ENCODE measurements around the gene TNPO3.
"Not testable (repeated sequence)": the region's sequence is repeated elsewhere in the genome, so short reads cannot be mapped to it uniquely, and the experiment has no call there.

TNPO3 gene

GRCh38 chr7:128997181-128997580 lies 57.7 kb downstream of the TNPO3 start:
- no peak for DNase-seq (ENCODE audit: low read depth)
- in situ Hi-C loops (cut with HindIII; ENCODE audit: low sequenced_read_pairs): no loop called here
- no peak for TF ChIP-seq CTCF (IDR thresholded peaks at IDR 0.05; ENCODE audit: low read depth, low read length, missing control alignments)
- H3K4me3 ChIP-seq (ENCODE audit: low read depth, low read length): no peak overlapping the region

GRCh38 chr7:128994560-128994959 lies 60.4 kb downstream of the TNPO3 start:
- H3K4me3 ChIP-seq (ENCODE audit: low read depth, low read length); in situ Hi-C loops (cut with HindIII; ENCODE audit: low sequenced_read_pairs); DNase-seq (ENCODE audit: low read depth): not testable (repeated sequence)

GRCh38 chr7:128993419-128993818 lies 61.5 kb downstream of the TNPO3 start:
- DNase-seq (ENCODE audit: low read depth): no peak
- H3K4me3 ChIP-seq (ENCODE audit: low read depth, low read length): no peak overlapping the region
- no peak for TF ChIP-seq CTCF (IDR thresholded peaks at IDR 0.05; ENCODE audit: low read depth, low read length, missing control alignments)
- in situ Hi-C loops (cut with HindIII; ENCODE audit: low sequenced_read_pairs): no loop called here

GRCh38 chr7:128989961-128990360 lies 65.0 kb downstream of the TNPO3 start:
- H3K4me3 ChIP-seq (ENCODE audit: low read depth, low read length): no peak overlapping the region
- in situ Hi-C loops (cut with HindIII; ENCODE audit: low sequenced_read_pairs): no loop called here
- DNase-seq (ENCODE audit: low read depth): no peak
- TF ChIP-seq CTCF (IDR thresholded peaks at IDR 0.05; ENCODE audit: low read depth, low read length, missing control alignments): no peak

- in situ Hi-C loops (cut with HindIII; ENCODE audit: low sequenced_read_pairs): no loop called here
- no peak for DNase-seq (ENCODE audit: low read depth)
- no peak for TF ChIP-seq CTCF (IDR thresholded peaks at IDR 0.05; ENCODE audit: low read depth, low read length, missing control alignments)
- no peak overlapping the region for H3K4me3 ChIP-seq (ENCODE audit: low read depth, low read length)
Measured at GRCh38 chr7:128988372-128988771, 66.5 kb downstream of the TNPO3 start.

- H3K4me3 ChIP-seq (ENCODE audit: low read depth, low read length): no peak overlapping the region
- TF ChIP-seq CTCF (IDR thresholded peaks at IDR 0.05; ENCODE audit: low read depth, low read length, missing control alignments): no peak
- in situ Hi-C loops (cut with HindIII; ENCODE audit: low sequenced_read_pairs): no loop called here
- no peak for DNase-seq (ENCODE audit: low read depth)
Measured at GRCh38 chr7:128986609-128987008, 68.3 kb downstream of the TNPO3 start.

- in situ Hi-C loops (cut with HindIII; ENCODE audit: low sequenced_read_pairs): no loop called here
- H3K4me3 ChIP-seq (ENCODE audit: low read depth, low read length): no peak overlapping the region
- TF ChIP-seq CTCF (IDR thresholded peaks at IDR 0.05; ENCODE audit: low read depth, low read length, missing control alignments): no peak
- DNase-seq (ENCODE audit: low read depth): no peak
Measured at GRCh38 chr7:128985660-128986059, 69.3 kb downstream of the TNPO3 start.

All from astrocyte of the cerebellum (primary cell).